Measurements from ENCODE around the gene ZBTB20.

Gene ZBTB20

DNA sequence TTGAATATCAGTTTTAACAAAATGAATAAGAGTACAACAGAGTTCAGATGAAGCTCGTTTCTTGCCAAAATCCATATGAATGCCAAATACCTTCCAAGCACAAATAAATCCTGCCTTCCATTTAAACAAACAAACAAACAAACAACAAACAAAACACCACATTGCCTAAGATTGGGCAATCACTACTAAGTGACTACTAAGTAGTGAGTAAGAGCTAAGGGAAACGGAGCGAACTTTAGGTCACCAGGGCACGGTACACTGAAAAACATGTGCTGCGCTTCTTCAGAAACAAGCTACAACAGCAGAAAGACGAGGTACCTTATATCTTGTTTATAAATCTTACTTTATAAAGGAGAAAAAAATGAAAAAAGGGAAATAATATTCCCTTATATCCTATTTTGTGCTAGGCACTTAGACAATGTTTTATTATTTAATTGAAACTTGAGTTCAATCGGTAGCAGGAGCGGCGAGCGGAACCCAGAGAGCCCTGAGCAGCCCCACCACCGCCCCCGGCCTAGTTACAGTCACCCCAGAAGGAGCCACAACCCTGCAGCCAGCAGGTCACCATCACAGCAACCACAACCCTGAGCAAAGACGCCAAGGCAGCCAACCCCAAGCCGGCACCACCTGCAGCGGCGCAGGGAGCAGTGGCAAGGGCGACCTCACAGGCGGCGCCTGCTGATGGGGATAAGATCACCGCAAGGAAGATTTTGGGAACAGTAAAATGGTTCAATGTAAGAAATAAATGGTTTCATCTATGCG, 216.9 kb downstream of the ZBTB20 start:
- no peak overlapping the region for H3K27ac ChIP-seq
- ChIA-PET POLR2A (ENCODE audit: low non-redundant PET) (no interaction called here), CTCF (no interaction called here)
- DNase-seq (ENCODE audit: low spot score) = no peak
- TF ChIP-seq, protein P1, sequence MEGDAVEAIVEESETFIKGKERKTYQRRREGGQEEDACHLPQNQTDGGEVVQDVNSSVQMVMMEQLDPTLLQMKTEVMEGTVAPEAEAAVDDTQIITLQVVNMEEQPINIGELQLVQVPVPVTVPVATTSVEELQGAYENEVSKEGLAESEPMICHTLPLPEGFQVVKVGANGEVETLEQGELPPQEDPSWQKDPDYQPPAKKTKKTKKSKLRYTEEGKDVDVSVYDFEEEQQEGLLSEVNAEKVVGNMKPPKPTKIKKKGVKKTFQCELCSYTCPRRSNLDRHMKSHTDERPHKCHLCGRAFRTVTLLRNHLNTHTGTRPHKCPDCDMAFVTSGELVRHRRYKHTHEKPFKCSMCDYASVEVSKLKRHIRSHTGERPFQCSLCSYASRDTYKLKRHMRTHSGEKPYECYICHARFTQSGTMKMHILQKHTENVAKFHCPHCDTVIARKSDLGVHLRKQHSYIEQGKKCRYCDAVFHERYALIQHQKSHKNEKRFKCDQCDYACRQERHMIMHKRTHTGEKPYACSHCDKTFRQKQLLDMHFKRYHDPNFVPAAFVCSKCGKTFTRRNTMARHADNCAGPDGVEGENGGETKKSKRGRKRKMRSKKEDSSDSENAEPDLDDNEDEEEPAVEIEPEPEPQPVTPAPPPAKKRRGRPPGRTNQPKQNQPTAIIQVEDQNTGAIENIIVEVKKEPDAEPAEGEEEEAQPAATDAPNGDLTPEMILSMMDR (conservative IDR thresholded peaks at IDR 0.05; ENCODE audit: low read depth) = no peak

DNA sequence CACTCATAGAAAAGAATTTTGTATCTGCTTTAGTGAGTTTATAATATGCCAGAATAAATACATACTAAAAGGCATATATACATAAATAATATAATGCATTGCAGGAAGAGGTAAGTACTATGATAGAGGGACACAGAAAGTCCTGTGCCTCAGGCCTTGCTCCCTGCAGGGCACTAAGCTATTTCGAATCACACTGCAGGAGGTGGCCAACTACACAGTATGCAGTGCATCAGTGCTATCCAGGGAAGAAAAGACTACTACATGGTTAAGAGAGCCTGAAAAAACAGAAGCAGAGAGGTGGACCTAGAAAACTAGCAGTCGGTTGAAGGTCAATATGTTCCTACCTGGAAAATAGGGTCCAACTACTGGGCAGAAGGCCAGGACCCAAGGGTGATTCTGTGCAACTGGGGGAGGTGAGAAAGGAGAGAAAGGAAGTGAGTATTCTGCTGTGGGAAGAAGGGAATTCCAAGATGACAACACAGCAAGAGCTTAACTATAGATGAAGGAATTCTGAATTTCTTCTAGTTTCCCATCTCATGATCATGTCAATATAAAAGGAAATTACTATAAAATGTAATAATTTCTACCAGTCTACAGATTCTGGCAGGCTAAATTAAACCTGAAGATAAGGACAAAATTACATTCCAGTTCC, 218.0 kb downstream of the ZBTB20 start:
- ChIA-PET CTCF (no interaction called here), POLR2A (ENCODE audit: low non-redundant PET) (no interaction called here)

DNA sequence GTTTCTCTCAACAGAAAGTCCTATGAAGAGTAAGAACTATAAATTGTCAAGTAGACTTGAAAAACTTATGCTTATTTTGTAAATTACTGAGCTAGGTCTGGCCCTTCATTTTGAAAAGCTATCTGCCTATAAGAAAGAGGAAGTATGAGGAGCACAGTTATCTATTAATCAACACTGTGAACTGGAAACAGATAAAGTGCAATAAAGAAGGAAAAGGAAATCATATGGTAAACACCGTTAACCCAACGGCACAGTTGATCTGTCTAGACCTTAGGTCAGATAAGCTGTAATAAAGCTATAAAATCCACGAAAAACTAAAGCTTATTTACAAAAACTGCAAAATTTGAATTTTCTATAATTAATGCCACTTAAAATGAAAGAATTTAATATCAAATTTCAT, 242.5 kb downstream of the ZBTB20 start:
- CTCF ChIA-PET = no interaction called here
- POLR2A ChIA-PET (ENCODE audit: low non-redundant PET) = no interaction called here
- TF ChIP-seq, protein P1 (conservative IDR thresholded peaks at IDR 0.05; ENCODE audit: low read depth) = no peak
- no peak overlapping the region for H3K27ac ChIP-seq
- no peak for DNase-seq (ENCODE audit: low spot score)

More for the DNA sequence above, 218.0 kb downstream of the ZBTB20 start:
- no peak overlapping the region for H3K27ac ChIP-seq
- TF ChIP-seq, protein P1 (conservative IDR thresholded peaks at IDR 0.05; ENCODE audit: low read depth) = no peak
- no peak for DNase-seq (ENCODE audit: low spot score)

DNA sequence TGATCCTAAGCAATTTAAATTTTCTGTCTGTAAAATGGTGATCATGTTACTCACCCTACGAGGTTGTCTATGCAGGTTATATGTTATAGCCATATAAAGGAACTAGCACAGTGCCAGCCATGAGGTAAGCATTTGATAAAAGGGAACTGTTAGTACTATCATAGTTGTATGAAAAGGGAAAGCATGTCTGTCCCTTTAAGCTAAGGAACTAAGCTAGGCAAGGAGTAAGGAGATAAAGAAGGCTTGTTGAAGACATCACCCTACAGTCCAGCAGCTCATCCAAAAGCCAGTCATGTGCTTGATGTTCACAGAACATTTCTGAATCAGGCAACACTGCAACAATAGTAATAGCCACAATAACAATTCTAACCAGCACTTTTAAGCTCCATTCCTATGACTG, 243.9 kb downstream of the ZBTB20 start:
- TF ChIP-seq, protein P1 (conservative IDR thresholded peaks at IDR 0.05; ENCODE audit: low read depth) = no peak
- CTCF ChIA-PET = no interaction called here
- no peak overlapping the region for H3K27ac ChIP-seq
- no peak for DNase-seq (ENCODE audit: low spot score)
- POLR2A ChIA-PET (ENCODE audit: low non-redundant PET) = no interaction called here

DNA sequence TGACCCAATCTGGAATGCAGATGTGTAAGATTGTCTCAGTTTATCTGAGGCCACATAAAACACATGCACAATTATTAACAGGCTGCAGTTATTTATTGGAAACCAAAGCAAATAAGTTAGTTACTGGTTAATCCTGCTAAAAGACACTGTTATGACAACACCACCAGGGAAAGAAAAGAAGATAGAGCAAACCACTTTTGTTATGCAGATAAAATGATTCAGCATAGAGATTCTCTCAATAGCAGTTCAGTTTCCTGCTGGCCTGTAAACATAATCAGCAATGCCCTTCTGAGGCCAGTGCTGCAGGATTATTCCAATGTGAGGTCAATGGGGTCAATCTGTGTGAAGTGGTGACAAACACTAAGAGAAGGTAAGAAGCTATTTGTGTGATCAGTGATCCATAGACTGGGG, 244.4 kb downstream of the ZBTB20 start:
- TF ChIP-seq, protein P1 (conservative IDR thresholded peaks at IDR 0.05; ENCODE audit: low read depth) = no peak
- ChIA-PET POLR2A (ENCODE audit: low non-redundant PET) (no interaction called here), CTCF (no interaction called here)
- H3K27ac ChIP-seq = no peak overlapping the region
- DNase-seq (ENCODE audit: low spot score) = no peak

DNA sequence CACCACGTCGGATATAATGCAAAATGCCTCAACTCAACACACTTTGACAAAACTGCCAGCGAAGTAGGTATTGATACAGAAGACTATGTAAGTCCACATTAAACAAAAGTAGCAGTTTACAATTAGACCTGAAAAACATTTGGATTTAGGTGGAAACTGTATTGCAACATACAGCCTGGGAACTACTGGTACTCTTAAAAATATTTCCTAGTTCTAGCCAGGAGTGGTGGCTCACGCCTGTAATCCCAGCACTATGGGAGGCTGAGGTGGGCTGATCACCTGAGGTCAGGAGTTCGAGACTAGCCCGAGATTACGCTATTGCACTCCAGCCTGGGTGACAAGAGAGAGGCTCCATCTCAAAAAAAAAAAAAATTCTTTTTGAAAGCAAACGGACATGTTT, 246.2 kb downstream of the ZBTB20 start:
- TF ChIP-seq, protein P1 (conservative IDR thresholded peaks at IDR 0.05; ENCODE audit: low read depth) = no peak
- no peak overlapping the region for H3K27ac ChIP-seq
- POLR2A ChIA-PET (ENCODE audit: low non-redundant PET) = no interaction called here
- DNase-seq (ENCODE audit: low spot score) = no peak
- CTCF ChIA-PET = no interaction called here

All from RWPE1 (cell line).